GM10248 (cell line): ENCODE data around the gene RNU7-1.

Experiments used
- CTCF ChIA-PET: fragments of 300-600 bp; sonication (Branson Sonifier 250); formaldehyde crosslinking; extraction: SDS; loops from one replicate; lab custom pipeline; 2021; ENCODE audit warnings: antibody characterized with exemption; lab: Yijun Ruan, JAX
- POLR2A ChIA-PET: fragments of 350-650 bp; sonication (Branson Sonifier 250); formaldehyde crosslinking; extraction: SDS; loops from one replicate; lab custom pipeline; 2020; ENCODE audit warnings: antibody characterized with exemption; lab: Yijun Ruan, JAX
- DNase-seq: peaks from one replicate; pipeline ENCODE4 v3.0.0; 2012; ENCODE audit errors: extremely low spot score
- TF ChIP-seq, protein P1 (sequence below): IDR thresholded peaks from 2 replicates; pipeline ENCODE4 v1.5.1; 2012; ENCODE audit warnings: mild to moderate bottlenecking, low read depth; ENCODE audit errors: extremely low read depth, missing control alignments, control extremely low read depth

The RNU7-1 gene

GRCh38 chr12:6936194-6936635 lies 7.4 kb upstream of the RNU7-1 start:
- CTCF ChIA-PET = interaction anchor here (1.0 to 22.9 kb wide), 6 partner anchors 11 to 67 kb away, joined by 3 to 530 read pairs (median 35); partner anchors contain the start of genes C12orf57, PTPN6 and RNU7-1
- TF ChIP-seq, protein P1, sequence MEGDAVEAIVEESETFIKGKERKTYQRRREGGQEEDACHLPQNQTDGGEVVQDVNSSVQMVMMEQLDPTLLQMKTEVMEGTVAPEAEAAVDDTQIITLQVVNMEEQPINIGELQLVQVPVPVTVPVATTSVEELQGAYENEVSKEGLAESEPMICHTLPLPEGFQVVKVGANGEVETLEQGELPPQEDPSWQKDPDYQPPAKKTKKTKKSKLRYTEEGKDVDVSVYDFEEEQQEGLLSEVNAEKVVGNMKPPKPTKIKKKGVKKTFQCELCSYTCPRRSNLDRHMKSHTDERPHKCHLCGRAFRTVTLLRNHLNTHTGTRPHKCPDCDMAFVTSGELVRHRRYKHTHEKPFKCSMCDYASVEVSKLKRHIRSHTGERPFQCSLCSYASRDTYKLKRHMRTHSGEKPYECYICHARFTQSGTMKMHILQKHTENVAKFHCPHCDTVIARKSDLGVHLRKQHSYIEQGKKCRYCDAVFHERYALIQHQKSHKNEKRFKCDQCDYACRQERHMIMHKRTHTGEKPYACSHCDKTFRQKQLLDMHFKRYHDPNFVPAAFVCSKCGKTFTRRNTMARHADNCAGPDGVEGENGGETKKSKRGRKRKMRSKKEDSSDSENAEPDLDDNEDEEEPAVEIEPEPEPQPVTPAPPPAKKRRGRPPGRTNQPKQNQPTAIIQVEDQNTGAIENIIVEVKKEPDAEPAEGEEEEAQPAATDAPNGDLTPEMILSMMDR = no peak
- DNase-seq = no peak
- POLR2A ChIA-PET = interaction anchor here (1.0 to 1.1 kb wide), 2 partner anchors 11 to 84 kb away, joined by 3 to 4 read pairs; partner anchors contain the start of gene USP5

DNA sequence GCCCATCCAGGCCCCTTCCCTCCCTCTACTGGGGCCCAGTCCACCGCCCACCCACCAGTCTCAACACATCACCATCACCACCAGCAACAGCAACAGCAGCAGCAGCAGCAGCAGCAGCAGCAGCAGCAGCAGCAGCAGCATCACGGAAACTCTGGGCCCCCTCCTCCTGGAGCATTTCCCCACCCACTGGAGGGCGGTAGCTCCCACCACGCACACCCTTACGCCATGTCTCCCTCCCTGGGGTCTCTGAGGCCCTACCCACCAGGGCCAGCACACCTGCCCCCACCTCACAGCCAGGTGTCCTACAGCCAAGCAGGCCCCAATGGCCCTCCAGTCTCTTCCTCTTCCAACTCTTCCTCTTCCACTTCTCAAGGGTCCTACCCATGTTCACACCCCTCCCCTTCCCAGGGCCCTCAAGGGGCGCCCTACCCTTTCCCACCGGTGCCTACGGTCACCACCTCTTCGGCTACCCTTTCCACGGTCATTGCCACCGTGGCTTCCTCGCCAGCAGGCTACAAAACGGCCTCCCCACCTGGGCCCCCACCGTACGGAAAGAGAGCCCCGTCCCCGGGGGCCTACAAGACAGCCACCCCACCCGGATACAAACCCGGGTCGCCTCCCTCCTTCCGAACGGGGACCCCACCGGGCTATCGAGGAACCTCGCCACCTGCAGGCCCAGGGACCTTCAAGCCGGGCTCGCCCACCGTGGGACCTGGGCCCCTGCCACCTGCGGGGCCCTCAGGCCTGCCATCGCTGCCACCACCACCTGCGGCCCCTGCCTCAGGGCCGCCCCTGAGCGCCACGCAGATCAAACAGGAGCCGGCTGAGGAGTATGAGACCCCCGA lies 6.8 kb upstream of the RNU7-1 start:
- TF ChIP-seq, protein P1 = no peak
- POLR2A ChIA-PET = interaction anchor here (1.0 to 1.4 kb wide), 3 partner anchors 10 to 84 kb away, joined by 3 to 4 read pairs (median 3); partner anchors contain the start of gene USP5
- CTCF ChIA-PET = interaction anchor here (0.8 to 22.9 kb wide), 14 partner anchors 8 to 176 kb away, joined by 3 to 530 read pairs (median 8); partner anchors contain the start of genes ATN1, C12orf57, C1RL and PTPN6
- peak; percentile 65 for DNase-seq

DNA sequence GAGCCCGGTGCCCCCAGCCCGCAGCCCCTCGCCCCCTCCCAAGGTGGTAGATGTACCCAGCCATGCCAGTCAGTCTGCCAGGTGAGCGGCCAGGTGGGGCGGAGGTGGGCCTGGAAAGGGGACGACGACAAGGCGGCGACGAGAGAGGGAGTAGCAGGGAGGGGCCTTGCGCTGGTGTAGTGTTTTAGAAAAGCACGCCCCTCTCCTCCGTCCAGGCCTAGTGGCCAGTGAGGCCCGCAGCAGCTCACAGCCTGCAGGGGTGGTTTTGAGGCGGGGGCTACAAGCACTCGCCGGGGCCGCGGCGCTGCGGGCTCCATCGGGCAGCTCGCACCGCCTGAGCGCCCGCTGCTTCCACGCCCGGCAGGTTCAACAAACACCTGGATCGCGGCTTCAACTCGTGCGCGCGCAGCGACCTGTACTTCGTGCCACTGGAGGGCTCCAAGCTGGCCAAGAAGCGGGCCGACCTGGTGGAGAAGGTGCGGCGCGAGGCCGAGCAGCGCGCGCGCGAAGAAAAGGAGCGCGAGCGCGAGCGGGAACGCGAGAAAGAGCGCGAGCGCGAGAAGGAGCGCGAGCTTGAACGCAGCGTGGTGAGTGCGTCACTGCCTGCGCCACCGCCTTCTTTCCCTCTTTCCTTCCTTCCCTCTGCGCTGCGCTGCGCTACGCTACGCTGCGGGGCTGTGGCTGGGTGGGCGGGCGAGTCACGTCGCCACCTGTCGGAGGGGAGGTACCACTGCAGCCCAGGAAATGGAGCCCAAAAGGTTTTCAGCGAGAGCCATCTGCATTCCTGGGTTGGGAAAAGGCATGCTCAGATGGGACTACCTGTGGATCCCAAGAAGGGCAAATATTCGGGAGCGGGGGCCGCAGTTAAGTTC lies 5.9 kb upstream of the RNU7-1 start:
- CTCF ChIA-PET = interaction anchor here (0.6 to 22.9 kb wide), 25 partner anchors 9 to 184 kb away, joined by 3 to 530 read pairs (median 5); partner anchors contain the start of genes ATN1, C12orf57, C1RL and CDCA3
- DNase-seq = peak; percentile 87
- POLR2A ChIA-PET = interaction anchor here (1.0 to 1.4 kb wide), 4 partner anchors 8 to 21 kb away, joined by 3 to 6 read pairs (median 4); no protein-coding TSS in a partner anchor
- TF ChIP-seq, protein P1 = peak; percentile 98

- CTCF ChIA-PET = interaction anchor here (0.7 to 22.9 kb wide), 18 partner anchors 9 to 185 kb away, joined by 3 to 530 read pairs (median 8); partner anchors contain the start of genes ATN1, C12orf57, C1RL and MLF2
- no peak for DNase-seq
- TF ChIP-seq, protein P1 = no peak
- POLR2A ChIA-PET = interaction anchor here (1.0 to 1.4 kb wide), 4 partner anchors 8 to 20 kb away, joined by 3 to 6 read pairs (median 4); no protein-coding TSS in a partner anchor
Measured at GRCh38 chr12:6938353-6939190, 5.0 kb upstream of the RNU7-1 start.

DNA sequence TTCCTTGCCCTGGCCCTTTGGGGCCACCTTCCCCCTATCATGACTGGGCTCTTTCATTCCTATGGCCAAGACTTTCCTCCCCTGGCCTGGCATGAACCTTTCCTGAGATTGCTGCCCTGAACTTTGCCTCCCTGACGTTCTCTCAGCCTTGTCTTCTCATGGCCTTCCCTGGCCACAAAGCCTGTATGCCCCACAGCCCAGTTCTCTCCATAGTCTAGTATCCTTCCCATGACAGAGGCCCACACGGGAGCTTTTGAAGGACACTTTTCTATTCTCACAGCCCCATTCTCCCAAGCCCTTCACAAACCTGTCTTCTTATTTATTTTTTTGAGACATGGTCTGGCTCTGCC lies 4.5 kb upstream of the RNU7-1 start:
- DNase-seq = no peak
- TF ChIP-seq, protein P1 = no peak
- ChIA-PET POLR2A (interaction anchor here (1.2 kb wide), 1 partner anchor 22 kb away, joined by 3 read pairs; no protein-coding TSS in a partner anchor), CTCF (interaction anchor here (0.8 to 22.9 kb wide), 13 partner anchors 8 to 70 kb away, joined by 3 to 530 read pairs (median 12); partner anchors contain the start of genes ATN1, C12orf57, PTPN6 and RNU7-1)
